Measurements from ENCODE around the gene WDR38. TPM values are rescaled to one million over a fixed set of nuclear protein-coding genes. Genes with fewer than 3 reads are reported as not detected.

Gene WDR38
- total RNA-seq, 1 donor from 2014 or later: not detected

DNA sequence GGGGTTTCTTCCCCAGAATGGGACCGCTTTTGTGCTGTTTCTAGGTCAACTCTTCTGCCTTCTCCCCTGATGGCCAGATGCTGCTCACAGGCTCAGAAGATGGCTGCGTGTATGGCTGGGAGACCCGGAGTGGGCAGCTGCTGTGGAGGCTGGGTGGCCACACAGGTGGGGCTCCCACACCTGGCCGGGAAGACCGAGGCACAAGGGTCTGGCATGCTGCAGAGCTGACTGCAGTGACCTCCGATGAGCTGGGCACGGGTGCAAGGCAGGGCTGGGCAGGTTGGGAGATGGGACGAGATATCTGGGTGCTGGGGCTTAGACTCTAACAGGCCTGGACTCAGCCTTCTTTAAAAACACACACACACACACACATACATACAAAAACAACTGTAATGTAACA is 901 bp downstream of the WDR38 start:
- peak overlapping the region; percentile 14 for H3K4me3 Mint-ChIP-seq
- no peak overlapping the region for H3K27ac ChIP-seq
- no peaks in the 10 kb centered on the region for H3K4me1 ChIP-seq
- no peaks in the 10 kb centered on the region for H3K9me3 Mint-ChIP-seq
- no peak overlapping the region for H3K4me2 ChIP-seq
- peaks cover 2% of the 10 kb centered on the region for H3K36me3 Mint-ChIP-seq
- H3K27me3 Mint-ChIP-seq (ENCODE audit: insufficient read depth, low read depth): peaks cover 4% of the 10 kb centered on the region
- no peak overlapping the region for H2AFZ ChIP-seq (replicated peaks)
- no peaks in the 10 kb centered on the region for H3K27me3 ChIP-seq
- no peak overlapping the region for H3K4me3 ChIP-seq
- H3K9me3 ChIP-seq (ENCODE audit: low read depth): no peaks in the 10 kb centered on the region
- H3K4me1 Mint-ChIP-seq: peaks cover 17% of the 10 kb centered on the region
- H3K36me3 ChIP-seq: no peaks in the 10 kb centered on the region
- H4K20me1 ChIP-seq (ENCODE audit: low read depth): peaks cover 36% of the 10 kb centered on the region
- TF ChIP-seq EZH2phosphoT487 (IDR thresholded peaks at IDR 0.05) (no peak), EZH2 (IDR thresholded peaks at IDR 0.05) (no peak), CTCF (IDR thresholded peaks at IDR 0.05) (no peak)
- H3F3A ChIP-seq (ENCODE audit: low read depth): peaks cover 43% of the 10 kb centered on the region
- H3K79me2 ChIP-seq (ENCODE audit: low read depth): peaks cover 12% of the 10 kb centered on the region
- DNase-seq (ENCODE audit: low spot score): no peak
- H3K27ac Mint-ChIP-seq: no peak overlapping the region
- H3K9ac ChIP-seq: no peak overlapping the region

DNA sequence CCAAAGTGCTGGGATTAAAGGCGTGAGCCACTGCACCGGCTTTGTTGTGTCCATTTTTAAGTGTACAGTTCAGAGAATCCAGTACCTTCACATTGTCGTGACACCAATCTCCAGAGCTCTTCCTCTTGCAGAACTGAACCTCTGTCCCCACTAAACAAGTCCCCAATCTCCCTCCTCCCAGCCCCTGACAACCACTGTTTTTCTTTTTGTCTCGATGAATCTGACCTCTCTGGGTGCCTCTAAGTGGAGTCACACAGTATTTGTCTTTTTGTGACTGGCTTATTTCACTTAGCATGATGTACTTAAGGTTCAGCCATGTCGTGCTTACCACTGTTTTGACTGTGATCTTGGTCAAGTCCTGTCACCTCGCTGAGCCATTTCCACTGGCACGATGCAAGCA is 1.6 kb downstream of the WDR38 start:
- no peaks in the 10 kb centered on the region for H3K36me3 ChIP-seq
- H3F3A ChIP-seq (ENCODE audit: low read depth): peaks cover 50% of the 10 kb centered on the region
- no peaks in the 10 kb centered on the region for H3K27me3 ChIP-seq
- H3K9ac ChIP-seq: no peak overlapping the region
- H3K4me2 ChIP-seq: no peak overlapping the region
- H3K9me3 ChIP-seq (ENCODE audit: low read depth): no peaks in the 10 kb centered on the region
- peaks cover 2% of the 10 kb centered on the region for H3K4me1 ChIP-seq
- Mint-ChIP-seq H3K4me3 (peak overlapping the region; percentile 6), H3K36me3 (peaks cover 2% of the 10 kb centered on the region), H3K9me3 (no peaks in the 10 kb centered on the region), H3K4me1 (peaks cover 18% of the 10 kb centered on the region), H3K27me3 (ENCODE audit: insufficient read depth, low read depth) (peaks cover 4% of the 10 kb centered on the region), H3K27ac (peak overlapping the region; percentile 3)
- peaks cover 19% of the 10 kb centered on the region for H3K79me2 ChIP-seq (ENCODE audit: low read depth)
- peaks cover 43% of the 10 kb centered on the region for H4K20me1 ChIP-seq (ENCODE audit: low read depth)
- TF ChIP-seq EZH2 (IDR thresholded peaks at IDR 0.05) (no peak), EZH2phosphoT487 (IDR thresholded peaks at IDR 0.05) (no peak), CTCF (IDR thresholded peaks at IDR 0.05) (no peak)
- no peak overlapping the region for H3K27ac ChIP-seq
- no peak overlapping the region for H3K4me3 ChIP-seq
- no peak overlapping the region for H2AFZ ChIP-seq (replicated peaks)
- no peak for DNase-seq (ENCODE audit: low spot score)

DNA sequence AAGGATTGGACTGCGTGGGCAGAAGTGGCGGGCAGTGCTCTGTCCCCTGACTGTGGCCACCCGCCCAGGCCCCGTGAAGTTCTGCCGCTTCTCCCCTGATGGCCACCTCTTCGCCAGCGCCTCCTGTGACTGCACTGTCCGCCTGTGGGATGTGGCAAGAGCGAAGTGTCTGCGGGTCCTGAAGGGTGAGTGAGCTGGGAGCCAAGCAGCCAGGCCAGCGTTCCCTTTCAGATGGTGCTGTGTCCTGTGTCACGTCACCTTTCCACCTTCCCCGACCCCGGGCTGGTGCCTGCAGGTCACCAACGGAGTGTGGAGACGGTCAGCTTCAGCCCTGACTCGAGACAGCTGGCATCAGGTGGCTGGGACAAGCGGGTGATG is 2.3 kb downstream of the WDR38 start:
- H2AFZ ChIP-seq (replicated peaks): no peak overlapping the region
- no peak overlapping the region for H3K4me2 ChIP-seq
- peaks cover 10% of the 10 kb centered on the region for H3K4me1 ChIP-seq
- H3K79me2 ChIP-seq (ENCODE audit: low read depth): peaks cover 26% of the 10 kb centered on the region
- Mint-ChIP-seq H3K4me3 (no peak overlapping the region), H3K27me3 (ENCODE audit: insufficient read depth, low read depth) (peaks cover 7% of the 10 kb centered on the region), H3K36me3 (peaks cover 8% of the 10 kb centered on the region), H3K4me1 (peaks cover 23% of the 10 kb centered on the region), H3K27ac (peak overlapping the region; percentile 3), H3K9me3 (no peaks in the 10 kb centered on the region)
- TF ChIP-seq EZH2phosphoT487 (IDR thresholded peaks at IDR 0.05): no peak
- no peak for TF ChIP-seq EZH2 (IDR thresholded peaks at IDR 0.05)
- TF ChIP-seq CTCF (IDR thresholded peaks at IDR 0.05): no peak
- H3K27me3 ChIP-seq: no peaks in the 10 kb centered on the region
- no peak overlapping the region for H3K27ac ChIP-seq
- peaks cover 57% of the 10 kb centered on the region for H3F3A ChIP-seq (ENCODE audit: low read depth)
- no peaks in the 10 kb centered on the region for H3K36me3 ChIP-seq
- DNase-seq (ENCODE audit: low spot score): no peak
- H4K20me1 ChIP-seq (ENCODE audit: low read depth): peaks cover 50% of the 10 kb centered on the region
- no peak overlapping the region for H3K9ac ChIP-seq
- no peak overlapping the region for H3K4me3 ChIP-seq
- H3K9me3 ChIP-seq (ENCODE audit: low read depth): no peaks in the 10 kb centered on the region
